PC-3 (cell line): ENCODE results near the gene SPTAN1. TPM values are rescaled to one million over a fixed set of nuclear protein-coding genes. Genes with fewer than 3 reads are reported as not detected.
"Not testable (repeated sequence)": the region's sequence is repeated elsewhere in the genome, so short reads cannot be mapped to it uniquely, and the experiment has no call there.

ENCODE experiments used
- ATAC-seq: fragments of 200-7000 bp; cut with Tn5 transposase; 2 replicates; pipeline ENCODE4 v1.9.1; 2020; ENCODE audit warnings: mild to moderate bottlenecking, moderate library complexity
- BruUV-seq: library from RNA; stranded (reverse); fragments of 400-500 nt; replicated peaks from 2 replicates; lab custom pipeline; 2021; lab: Mats Ljungman, UMichigan
- CTCF ChIA-PET: fragments of 300-600 bp; sonication (Branson Sonifier 250); formaldehyde crosslinking; loops from one replicate; lab custom pipeline; 2022; ENCODE audit warnings: antibody characterized with exemption; lab: Charles Lee
- POLR2A ChIA-PET: fragments of 300-600 bp; sonication (Branson Sonifier 250); formaldehyde crosslinking; loops from one replicate; lab custom pipeline; 2022; ENCODE audit warnings: antibody characterized with exemption; ENCODE audit not compliant: unreplicated experiment; lab: Charles Lee
- DNase-seq: peaks from one replicate; pipeline ENCODE4 v3.0.0-alpha.2; 2015
- H2AFZ ChIP-seq: fragments of 300-600 bp; sonication (generic); 2 replicates; pipeline ENCODE4 v1.6.0; 2016; ENCODE audit warnings: antibody characterized with exemption, low read length
- H3F3A ChIP-seq: fragments of 300-600 bp; sonication (generic); one replicate; pipeline ENCODE4 v1.6.0; 2017; ENCODE audit warnings: antibody characterized with exemption, low read length, control low read depth, mild to moderate bottlenecking; ENCODE audit not compliant: unreplicated experiment
- H3K27ac ChIP-seq: fragments of 300-600 bp; sonication (generic); 2 replicates; pipeline ENCODE4 v1.5.1; 2016; ENCODE audit warnings: mild to moderate bottlenecking, low read length
- H3K27me3 ChIP-seq: fragments of 300-600 bp; sonication (generic); 2 replicates; pipeline ENCODE4 v1.6.1; 2016; ENCODE audit warnings: low read length, mixed read lengths
- H3K36me3 ChIP-seq: fragments of 300-600 bp; sonication (generic); 2 replicates; pipeline ENCODE4 v1.6.1; 2016; ENCODE audit warnings: low read depth, mixed run types, low read length, mixed read lengths
- H3K4me1 ChIP-seq: fragments of 300-600 bp; sonication (generic); 2 replicates; pipeline ENCODE4 v1.5.1; 2016; ENCODE audit warnings: low read length; ENCODE audit not compliant: insufficient read depth
- H3K4me2 ChIP-seq: fragments of 300-600 bp; sonication (generic); 2 replicates; pipeline ENCODE4 v1.6.0; 2016; ENCODE audit warnings: low read length
- H3K4me3 ChIP-seq: fragments of 300-600 bp; sonication (generic); 2 replicates; pipeline ENCODE4 v1.5.1; 2016; ENCODE audit warnings: mild to moderate bottlenecking, low read length, mixed read lengths
- H3K79me2 ChIP-seq: fragments of 300-600 bp; sonication (generic); 2 replicates; pipeline ENCODE4 v1.6.1; 2017; ENCODE audit warnings: low read length, mixed read lengths
- H3K9ac ChIP-seq: fragments of 300-600 bp; sonication (generic); 2 replicates; pipeline ENCODE4 v1.6.0; 2016; ENCODE audit warnings: mild to moderate bottlenecking, low read length
- H3K9me2 ChIP-seq: fragments of 300-600 bp; sonication (generic); replicated peaks from 2 replicates; pipeline ENCODE4 v1.6.1; 2016; ENCODE audit warnings: mixed run types, low read length, mixed read lengths
- H3K9me3 ChIP-seq: fragments of 300-600 bp; sonication (generic); 2 replicates; pipeline ENCODE4 v1.6.1; 2016; ENCODE audit warnings: low read length, mixed read lengths
- H4K20me1 ChIP-seq: fragments of 300-600 bp; sonication (generic); 2 replicates; pipeline ENCODE4 v1.6.1; 2016; ENCODE audit warnings: low read length, mixed read lengths
- EZH2 ChIP-seq: fragments of 300-600 bp; sonication (generic); IDR thresholded peaks from one replicate; pipeline ENCODE4 v1.6.1; 2017; ENCODE audit warnings: antibody characterized with exemption, mild to moderate bottlenecking, low read length; ENCODE audit not compliant: unreplicated experiment
- EZH2phosphoT487 ChIP-seq: fragments of 300-600 bp; sonication (generic); IDR thresholded peaks from 2 replicates; pipeline ENCODE4 v1.6.1; 2018; ENCODE audit warnings: mild to moderate bottlenecking, antibody characterized with exemption, low read length, borderline replicate concordance
- intact Hi-C: fragments of 100-400 bp; cut with micrococcal nuclease; formaldehyde crosslinking; loops from 2 replicates; pipeline ENCODE4 v1.9.0; 2023
- total RNA-seq: library from RNA; depleted of rRNA; stranded (reverse); fragments of >200 nt; gene quantifications from 2 replicates; pipeline ENCODE4 v1.2.3, GENCODE V29; 2014
- TF ChIP-seq, protein P1 (sequence below): fragments of 300-600 bp; sonication (generic); conservative IDR thresholded peaks from 2 replicates; pipeline ENCODE4 v1.5.1; 2017; ENCODE audit warnings: antibody characterized with exemption, low read depth, mild to moderate bottlenecking, low read length

Gene SPTAN1
- total RNA-seq, 1 experiment from 2014 or later: 221 TPM

DNA sequence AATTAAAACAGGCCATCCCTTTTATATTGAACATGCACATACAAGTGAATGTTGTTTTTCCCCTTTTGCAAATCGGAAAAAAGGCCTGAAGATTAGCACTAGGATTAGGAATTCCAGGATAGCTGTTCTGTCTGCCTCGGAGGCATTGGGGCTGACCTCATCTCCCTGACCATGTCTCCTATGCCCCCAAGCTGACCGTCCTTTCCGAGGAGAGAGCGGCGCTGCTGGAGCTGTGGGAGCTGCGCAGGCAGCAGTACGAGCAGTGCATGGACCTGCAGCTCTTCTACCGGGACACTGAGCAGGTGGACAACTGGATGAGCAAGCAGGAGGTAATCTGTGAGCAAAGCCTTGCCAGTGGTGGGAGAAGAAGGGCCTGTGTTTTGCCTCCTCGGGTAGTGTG lies 28.3 kb downstream of the SPTAN1 start:
- no peak overlapping the region for H3K9ac ChIP-seq
- H3K4me3 ChIP-seq: no peak overlapping the region
- no peaks in the 10 kb centered on the region for H3K9me3 ChIP-seq
- CTCF ChIA-PET: no interaction called here
- H3K4me1 ChIP-seq: no peaks in the 10 kb centered on the region
- peaks cover 80% of the 10 kb centered on the region for H3K36me3 ChIP-seq
- no peak for DNase-seq
- no peak overlapping the region for H3K4me2 ChIP-seq
- intact Hi-C loops: no loop called here
- H3K27ac ChIP-seq: no peak overlapping the region
- no peaks in the 10 kb centered on the region for H3F3A ChIP-seq
- no peaks in the 10 kb centered on the region for H3K79me2 ChIP-seq
- no TSS peak for BruUV-seq
- TF ChIP-seq, protein P1, sequence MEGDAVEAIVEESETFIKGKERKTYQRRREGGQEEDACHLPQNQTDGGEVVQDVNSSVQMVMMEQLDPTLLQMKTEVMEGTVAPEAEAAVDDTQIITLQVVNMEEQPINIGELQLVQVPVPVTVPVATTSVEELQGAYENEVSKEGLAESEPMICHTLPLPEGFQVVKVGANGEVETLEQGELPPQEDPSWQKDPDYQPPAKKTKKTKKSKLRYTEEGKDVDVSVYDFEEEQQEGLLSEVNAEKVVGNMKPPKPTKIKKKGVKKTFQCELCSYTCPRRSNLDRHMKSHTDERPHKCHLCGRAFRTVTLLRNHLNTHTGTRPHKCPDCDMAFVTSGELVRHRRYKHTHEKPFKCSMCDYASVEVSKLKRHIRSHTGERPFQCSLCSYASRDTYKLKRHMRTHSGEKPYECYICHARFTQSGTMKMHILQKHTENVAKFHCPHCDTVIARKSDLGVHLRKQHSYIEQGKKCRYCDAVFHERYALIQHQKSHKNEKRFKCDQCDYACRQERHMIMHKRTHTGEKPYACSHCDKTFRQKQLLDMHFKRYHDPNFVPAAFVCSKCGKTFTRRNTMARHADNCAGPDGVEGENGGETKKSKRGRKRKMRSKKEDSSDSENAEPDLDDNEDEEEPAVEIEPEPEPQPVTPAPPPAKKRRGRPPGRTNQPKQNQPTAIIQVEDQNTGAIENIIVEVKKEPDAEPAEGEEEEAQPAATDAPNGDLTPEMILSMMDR: no peak
- no peak for TF ChIP-seq EZH2
- no peak for TF ChIP-seq EZH2phosphoT487
- H4K20me1 ChIP-seq: no peaks in the 10 kb centered on the region
- H3K27me3 ChIP-seq: no peaks in the 10 kb centered on the region
- H3K9me2 ChIP-seq: no peaks in the 10 kb centered on the region
- no peak for ATAC-seq
- no peak overlapping the region for H2AFZ ChIP-seq
- POLR2A ChIA-PET: no interaction called here

DNA sequence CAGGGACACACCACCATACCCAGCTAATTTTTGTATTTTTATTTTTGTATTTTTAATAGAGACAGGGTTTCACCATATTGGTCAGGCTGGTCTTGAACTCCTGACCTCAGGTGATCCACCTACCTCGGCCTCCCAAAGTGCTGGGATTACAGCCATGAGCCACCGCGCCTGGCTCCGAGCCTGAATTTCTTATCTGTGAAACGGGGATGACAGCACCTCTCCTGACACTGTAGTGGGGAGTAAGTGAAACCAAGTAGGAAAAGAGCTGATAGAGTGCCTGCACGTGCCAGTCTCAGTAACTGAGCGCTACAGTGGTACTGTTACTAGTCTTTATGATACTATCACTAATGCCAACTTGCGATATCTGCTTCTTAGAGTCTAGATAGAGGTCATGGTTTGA lies 32.8 kb downstream of the SPTAN1 start:
- H3K27me3 ChIP-seq, H3K4me2 ChIP-seq, H3K9me2 ChIP-seq, DNase-seq, H3F3A ChIP-seq, POLR2A ChIA-PET, H3K9ac ChIP-seq, CTCF ChIA-PET, H3K79me2 ChIP-seq, H3K4me3 ChIP-seq, H2AFZ ChIP-seq, H3K27ac ChIP-seq, H3K4me1 ChIP-seq, H4K20me1 ChIP-seq, BruUV-seq, ATAC-seq, H3K9me3 ChIP-seq, intact Hi-C loops: not testable (repeated sequence)
- H3K36me3 ChIP-seq: peaks cover 54% of the 10 kb centered on the region

DNA sequence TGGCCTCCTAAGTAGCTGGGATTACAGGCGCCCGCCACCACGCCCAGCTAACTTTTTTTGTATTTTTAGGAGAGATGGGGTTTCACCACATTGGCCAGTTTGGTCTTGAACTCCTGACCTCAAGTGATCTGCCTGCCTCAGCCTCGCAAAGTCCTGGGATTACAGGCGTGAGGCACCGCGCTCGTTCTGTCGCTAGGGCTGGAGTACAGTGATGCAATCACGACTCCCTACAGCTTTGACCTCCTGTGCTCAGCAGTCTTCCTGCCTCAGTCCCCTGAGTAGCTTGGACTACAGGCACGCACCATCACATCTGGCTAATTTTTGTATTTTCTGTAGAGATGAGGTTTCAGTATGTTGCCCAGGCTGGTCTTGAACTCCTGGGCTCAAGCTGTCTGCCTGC lies 34.5 kb downstream of the SPTAN1 start:
- H3K9ac ChIP-seq, H3K4me1 ChIP-seq, intact Hi-C loops, H2AFZ ChIP-seq, DNase-seq, BruUV-seq, H3K4me3 ChIP-seq, POLR2A ChIA-PET, CTCF ChIA-PET, H3F3A ChIP-seq, ATAC-seq, H3K79me2 ChIP-seq, H3K4me2 ChIP-seq, H3K27me3 ChIP-seq, H3K9me2 ChIP-seq, H3K9me3 ChIP-seq, H3K27ac ChIP-seq, H4K20me1 ChIP-seq: not testable (repeated sequence)
- peaks cover 43% of the 10 kb centered on the region for H3K36me3 ChIP-seq

DNA sequence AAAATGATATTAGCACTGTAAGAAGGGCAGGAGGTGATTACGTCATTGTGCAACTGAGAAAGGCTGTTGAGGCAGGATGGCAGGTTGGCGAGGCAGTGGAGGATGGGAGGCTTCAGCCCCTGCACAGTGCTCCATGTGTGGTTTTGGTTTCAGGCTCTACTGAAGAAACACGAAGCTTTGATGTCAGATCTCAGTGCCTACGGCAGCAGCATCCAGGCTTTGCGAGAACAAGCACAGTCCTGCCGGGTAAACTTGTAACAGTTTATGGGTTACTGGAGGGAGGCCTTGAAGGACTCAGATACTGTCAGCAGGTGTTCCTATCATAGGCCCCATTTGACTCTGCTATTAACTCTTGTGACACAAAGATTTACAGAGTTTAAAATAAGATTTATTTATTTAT lies 35.1 kb downstream of the SPTAN1 start:
- Histone ChIP-seq H3F3A (no peaks in the 10 kb centered on the region), H3K9me3 (no peaks in the 10 kb centered on the region), H3K4me1 (no peaks in the 10 kb centered on the region), H3K27ac (no peak overlapping the region), H3K9me2 (no peaks in the 10 kb centered on the region), H2AFZ (no peak overlapping the region), H3K27me3 (no peaks in the 10 kb centered on the region), H3K4me2 (no peak overlapping the region), H3K9ac (no peak overlapping the region), H4K20me1 (no peaks in the 10 kb centered on the region), H3K79me2 (no peaks in the 10 kb centered on the region), H3K36me3 (peaks cover 39% of the 10 kb centered on the region), H3K4me3 (no peak overlapping the region)
- no TSS peak for BruUV-seq
- TF ChIP-seq, protein P1: no peak
- TF ChIP-seq EZH2 (no peak), EZH2phosphoT487 (no peak)
- no peak for ATAC-seq
- intact Hi-C loops: no loop called here
- no peak for DNase-seq
- CTCF ChIA-PET: no interaction called here
- POLR2A ChIA-PET: no interaction called here
